Panc1 (cell line): ENCODE data around the gene OGG1. TPM values are rescaled to one million over a fixed set of nuclear protein-coding genes. Genes with fewer than 3 reads are reported as not detected.

Source experiments
- ATAC-seq: fragments of 200-7000 bp; cut with Tn5 transposase; 2 replicates; pipeline ENCODE4 v1.9.1; 2020; ENCODE audit warnings: mild to moderate bottlenecking, moderate library complexity
- BruUV-seq: library from RNA; stranded (reverse); fragments of 400-500 nt; replicated peaks from 2 replicates; lab custom pipeline; 2021; lab: Mats Ljungman, UMichigan
- CTCF ChIA-PET: fragments of 300-600 bp; sonication (Branson Sonifier 250); formaldehyde crosslinking; loops from one replicate; lab custom pipeline; 2022; ENCODE audit warnings: antibody characterized with exemption; lab: Charles Lee
- POLR2A ChIA-PET: fragments of 300-600 bp; sonication (Branson Sonifier 250); formaldehyde crosslinking; loops from one replicate; lab custom pipeline; 2022; ENCODE audit warnings: antibody characterized with exemption; lab: Charles Lee
- DNase-seq: peaks from one replicate; pipeline ENCODE4 v3.0.0-alpha.2; 2010; ENCODE audit warnings: low read depth, low spot score
- H3K27ac ChIP-seq: 2 replicates; pipeline ENCODE4 v1.5.1; 2011; ENCODE audit warnings: mild to moderate bottlenecking, low read length, inconsistent platforms
- H3K27me3 ChIP-seq: fragments of 200-500 bp; sonication (Bioruptor generic); 2 replicates; pipeline ENCODE4 v1.6.0; 2014; ENCODE audit warnings: low read length, inconsistent platforms; ENCODE audit not compliant: control insufficient read depth, insufficient read depth
- H3K36me3 ChIP-seq: fragments of 200-500 bp; sonication (Bioruptor generic); 2 replicates; pipeline ENCODE4 v1.5.1; 2014; ENCODE audit warnings: inconsistent platforms, mild to moderate bottlenecking, low read length, moderate library complexity; ENCODE audit not compliant: control insufficient read depth, insufficient read depth
- H3K4me1 ChIP-seq: 2 replicates; pipeline ENCODE4 v1.5.1; 2011; ENCODE audit warnings: inconsistent platforms, mild to moderate bottlenecking, low read length, moderate library complexity; ENCODE audit not compliant: control insufficient read depth, insufficient read depth
- H3K4me3 ChIP-seq, 2 experiments: 2 replicates each; pipeline ENCODE4 v1.5.1; 2011 to 2012; ENCODE audit warnings: low read depth in 2 of 2, low read length in 2 of 2, mild to moderate bottlenecking in 2 of 2, inconsistent platforms in 1 of 2, moderate library complexity in 1 of 2
- H3K9me3 ChIP-seq: fragments of 200-500 bp; sonication (Bioruptor generic); 2 replicates; pipeline ENCODE4 v1.5.1; 2014; ENCODE audit warnings: low read depth, mild to moderate bottlenecking, inconsistent platforms, low read length, moderate library complexity; ENCODE audit not compliant: control insufficient read depth, insufficient read depth
- CTCF ChIP-seq: fragments of 450-650 bp; IDR thresholded peaks from 2 replicates; pipeline ENCODE4 v1.5.1; 2017; ENCODE audit warnings: mild to moderate bottlenecking
- POLR2AphosphoS5 ChIP-seq: IDR thresholded peaks from 2 replicates; pipeline ENCODE4 v1.6.1; 2012; ENCODE audit warnings: mild to moderate bottlenecking, low read depth, low read length, moderate library complexity
- REST ChIP-seq, 2 experiments: IDR thresholded peaks; 2 replicates each; pipeline ENCODE4 v1.6.1; 2011 to 2012; ENCODE audit warnings: low read depth in 2 of 2, control low read depth in 1 of 2, low read length in 1 of 2, mild to moderate bottlenecking in 1 of 2, moderate library complexity in 1 of 2; ENCODE audit not compliant: insufficient read depth in 1 of 2
- SIN3A ChIP-seq: IDR thresholded peaks from 2 replicates; pipeline ENCODE4 v1.6.1; 2012; ENCODE audit warnings: low read depth, mild to moderate bottlenecking, low read length, moderate library complexity, borderline replicate concordance; ENCODE audit not compliant: insufficient read depth
- TCF7L2 ChIP-seq: IDR thresholded peaks from 2 replicates; pipeline ENCODE4 v1.6.1; 2011; ENCODE audit warnings: mild to moderate bottlenecking, low read depth, low read length, inconsistent platforms
- in situ Hi-C: cut with HindIII; loops from 2 replicates; pipeline ENCODE4 v1.10.0; 2016; ENCODE audit warnings: low sequenced_read_pairs, low pct_unique_long_range_greater_than_20kb
- intact Hi-C: fragments of 100-400 bp; cut with micrococcal nuclease; formaldehyde crosslinking; loops from one replicate; pipeline ENCODE4 v1.10.0; 2022; ENCODE audit not compliant: unreplicated experiment
- total RNA-seq: library from RNA; stranded (reverse); gene quantifications from one replicate; pipeline ENCODE4 v1.2.1, GENCODE V29; 2021; ENCODE audit not compliant: unreplicated experiment

The OGG1 gene
- total RNA-seq, 1 experiment from 2014 or later = 32.5 TPM

- no peak overlapping the region for H3K27ac ChIP-seq
- no TSS peak for BruUV-seq
- H3K27me3 ChIP-seq = no peaks in the 10 kb centered on the region
- ATAC-seq (no peak), DNase-seq (no peak)
- TF ChIP-seq REST (IDR thresholded peaks at IDR 0.05; ENCODE audit: insufficient read depth in 1 of 2, low read depth in 2 of 2, low read length in 1 of 2) = no peak
- no peak for TF ChIP-seq POLR2AphosphoS5
- no peak for TF ChIP-seq CTCF
- no peak for TF ChIP-seq SIN3A
- TF ChIP-seq TCF7L2 = no peak
- ChIA-PET POLR2A (no interaction called here), CTCF (no interaction called here)
- no peaks in the 10 kb centered on the region for H3K4me1 ChIP-seq
- intact Hi-C loops (no loop called here), in situ Hi-C loops (no loop called here)
- no peaks in the 10 kb centered on the region for H3K36me3 ChIP-seq
- no peak overlapping the region for H3K4me3 ChIP-seq
- H3K9me3 ChIP-seq = no peaks in the 10 kb centered on the region
These were observed 27.3 kb downstream of the OGG1 start for GRCh38 chr3:9776896-9777693.

- BruUV-seq = no TSS peak
- no peak overlapping the region for H3K4me3 ChIP-seq
- H3K9me3 ChIP-seq = no peaks in the 10 kb centered on the region
- ChIA-PET CTCF (no interaction called here), POLR2A (no interaction called here)
- in situ Hi-C loops (no loop called here), intact Hi-C loops (no loop called here)
- TF ChIP-seq POLR2AphosphoS5 (no peak), CTCF (no peak), REST (IDR thresholded peaks at IDR 0.05; ENCODE audit: insufficient read depth in 1 of 2, low read depth in 2 of 2, low read length in 1 of 2) (no peak), TCF7L2 (no peak), SIN3A (no peak)
- H3K4me1 ChIP-seq = no peaks in the 10 kb centered on the region
- H3K36me3 ChIP-seq = no peaks in the 10 kb centered on the region
- ATAC-seq (no peak), DNase-seq (no peak)
- H3K27me3 ChIP-seq = no peaks in the 10 kb centered on the region
- no peak overlapping the region for H3K27ac ChIP-seq
These were observed 27.9 kb downstream of the OGG1 start for GRCh38 chr3:9777694-9778021.
